ENCODE results near the gene NOL4L.

The NOL4L gene, protein sequence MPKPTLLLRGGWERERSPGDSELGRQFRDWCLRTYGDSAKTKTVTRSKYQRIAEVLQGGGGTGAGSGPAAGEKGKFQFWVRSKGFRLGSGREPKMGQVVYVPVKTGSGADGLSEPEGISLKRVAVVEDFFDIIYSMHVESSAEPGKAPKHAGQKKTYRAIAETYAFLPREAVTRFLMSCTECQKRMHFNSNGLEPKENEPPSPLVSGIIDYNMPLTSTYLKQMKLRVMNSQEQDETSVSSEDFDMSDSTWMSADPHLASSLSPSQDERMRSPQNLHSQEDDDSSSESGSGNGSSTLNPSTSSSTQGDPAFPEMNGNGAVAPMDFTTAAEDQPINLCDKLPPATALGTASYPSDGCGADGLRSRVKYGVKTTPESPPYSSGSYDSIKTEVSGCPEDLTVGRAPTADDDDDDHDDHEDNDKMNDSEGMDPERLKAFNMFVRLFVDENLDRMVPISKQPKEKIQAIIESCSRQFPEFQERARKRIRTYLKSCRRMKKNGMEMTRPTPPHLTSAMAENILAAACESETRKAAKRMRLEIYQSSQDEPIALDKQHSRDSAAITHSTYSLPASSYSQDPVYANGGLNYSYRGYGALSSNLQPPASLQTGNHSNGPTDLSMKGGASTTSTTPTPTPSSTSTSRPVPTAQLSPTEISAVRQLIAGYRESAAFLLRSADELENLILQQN

DNA sequence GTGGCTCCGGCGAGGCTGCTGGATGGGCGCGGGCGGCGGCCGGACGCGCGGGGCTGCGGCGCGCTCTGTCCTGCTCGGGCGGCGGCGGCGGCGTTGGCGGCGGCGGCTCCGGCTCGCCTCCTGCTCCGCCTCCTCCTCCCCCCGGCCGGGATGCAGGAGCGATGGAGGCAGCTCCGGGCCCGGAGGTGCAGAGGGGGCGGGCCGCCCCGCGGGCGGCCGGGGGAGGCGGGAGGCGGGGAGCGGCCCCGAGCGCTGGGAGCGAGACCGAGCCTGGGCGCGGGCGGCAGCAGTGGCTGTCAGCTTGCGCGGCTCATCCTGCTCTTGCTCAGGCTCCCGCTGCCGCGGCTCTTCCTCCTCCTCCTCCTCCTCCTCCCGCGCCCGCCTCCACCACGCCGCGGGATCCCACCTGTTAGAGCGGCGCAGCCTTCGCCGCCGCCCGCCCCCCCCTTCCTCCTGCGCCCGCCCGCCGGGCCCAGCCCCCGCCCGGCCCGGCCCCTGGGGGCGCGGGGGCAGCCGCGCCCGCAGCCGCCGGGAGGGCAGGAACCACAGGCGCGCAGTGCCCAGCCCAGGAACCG is at the start of gene NOL4L:
NOL4L (minus strand) TSS at position 323 of the 575 bp plus-strand sequence. CDS start 443 bp downstream, outside the sequence.
- TF ChIP-seq, protein P1, sequence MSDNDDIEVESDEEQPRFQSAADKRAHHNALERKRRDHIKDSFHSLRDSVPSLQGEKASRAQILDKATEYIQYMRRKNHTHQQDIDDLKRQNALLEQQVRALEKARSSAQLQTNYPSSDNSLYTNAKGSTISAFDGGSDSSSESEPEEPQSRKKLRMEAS (IDR thresholded peaks at IDR 0.05; ENCODE audit: low read depth, low read length) = no peak
- TF ChIP-seq, protein P2, sequence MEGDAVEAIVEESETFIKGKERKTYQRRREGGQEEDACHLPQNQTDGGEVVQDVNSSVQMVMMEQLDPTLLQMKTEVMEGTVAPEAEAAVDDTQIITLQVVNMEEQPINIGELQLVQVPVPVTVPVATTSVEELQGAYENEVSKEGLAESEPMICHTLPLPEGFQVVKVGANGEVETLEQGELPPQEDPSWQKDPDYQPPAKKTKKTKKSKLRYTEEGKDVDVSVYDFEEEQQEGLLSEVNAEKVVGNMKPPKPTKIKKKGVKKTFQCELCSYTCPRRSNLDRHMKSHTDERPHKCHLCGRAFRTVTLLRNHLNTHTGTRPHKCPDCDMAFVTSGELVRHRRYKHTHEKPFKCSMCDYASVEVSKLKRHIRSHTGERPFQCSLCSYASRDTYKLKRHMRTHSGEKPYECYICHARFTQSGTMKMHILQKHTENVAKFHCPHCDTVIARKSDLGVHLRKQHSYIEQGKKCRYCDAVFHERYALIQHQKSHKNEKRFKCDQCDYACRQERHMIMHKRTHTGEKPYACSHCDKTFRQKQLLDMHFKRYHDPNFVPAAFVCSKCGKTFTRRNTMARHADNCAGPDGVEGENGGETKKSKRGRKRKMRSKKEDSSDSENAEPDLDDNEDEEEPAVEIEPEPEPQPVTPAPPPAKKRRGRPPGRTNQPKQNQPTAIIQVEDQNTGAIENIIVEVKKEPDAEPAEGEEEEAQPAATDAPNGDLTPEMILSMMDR (IDR thresholded peaks at IDR 0.05; ENCODE audit: low read depth, low read length) = no peak
- no peak for TF ChIP-seq MYC (IDR thresholded peaks at IDR 0.05; ENCODE audit: low read depth, low read length)
- no peak for TF ChIP-seq POLR2A (IDR thresholded peaks at IDR 0.05; ENCODE audit: extremely low read depth, insufficient read length)
- peak; percentile 67 for DNase-seq (ENCODE audit: low read depth)
- H3K4me3 ChIP-seq (ENCODE audit: low read depth, low read length) = peak within 1 kb of the TSS; percentile 53

DNA sequence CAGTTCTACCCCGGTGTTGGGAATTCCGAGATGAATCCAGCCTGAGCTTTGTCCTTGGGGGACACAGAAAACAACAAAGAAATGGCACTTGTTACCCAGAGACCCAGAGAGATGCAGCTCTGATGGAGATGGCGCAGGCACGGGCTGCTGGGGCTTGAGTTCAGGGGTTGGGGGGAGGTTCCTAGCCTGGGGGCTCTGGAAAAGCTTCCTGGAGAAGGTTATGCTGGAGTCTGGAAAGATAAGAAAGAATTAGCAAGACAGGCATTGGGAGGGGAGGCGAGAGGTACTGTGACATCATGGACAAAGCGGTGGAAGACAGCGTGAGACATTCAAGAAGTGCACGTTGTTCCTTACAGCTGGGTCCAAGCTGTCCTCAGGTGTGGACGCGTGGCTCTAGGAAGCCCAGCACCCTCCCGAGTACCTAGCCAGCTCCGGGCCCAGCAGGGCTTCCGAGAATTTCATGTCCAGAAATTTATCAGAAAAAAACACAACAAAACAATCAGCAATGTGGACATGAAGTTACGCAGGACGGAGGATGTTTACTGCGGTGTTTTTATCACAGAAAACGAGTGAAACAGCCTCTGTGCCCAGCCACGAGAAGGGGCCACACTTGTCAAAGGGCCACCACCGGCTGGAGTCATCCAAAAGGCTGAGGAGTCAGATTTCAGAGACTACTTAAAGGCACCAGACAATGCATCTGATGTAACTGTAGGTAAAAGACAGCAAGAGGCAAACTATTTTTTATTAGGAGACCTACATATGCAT is 49.1 kb upstream of the NOL4L start:
- no peak for DNase-seq (ENCODE audit: low read depth)
- no peak overlapping the region for H3K4me3 ChIP-seq (ENCODE audit: low read depth, low read length)
- TF ChIP-seq, protein P1 (IDR thresholded peaks at IDR 0.05; ENCODE audit: low read depth, low read length) = no peak
- TF ChIP-seq MYC (IDR thresholded peaks at IDR 0.05; ENCODE audit: low read depth, low read length) (no peak), POLR2A (IDR thresholded peaks at IDR 0.05; ENCODE audit: extremely low read depth, insufficient read length) (no peak)
- TF ChIP-seq, protein P2 (IDR thresholded peaks at IDR 0.05; ENCODE audit: low read depth, low read length) = no peak

DNA sequence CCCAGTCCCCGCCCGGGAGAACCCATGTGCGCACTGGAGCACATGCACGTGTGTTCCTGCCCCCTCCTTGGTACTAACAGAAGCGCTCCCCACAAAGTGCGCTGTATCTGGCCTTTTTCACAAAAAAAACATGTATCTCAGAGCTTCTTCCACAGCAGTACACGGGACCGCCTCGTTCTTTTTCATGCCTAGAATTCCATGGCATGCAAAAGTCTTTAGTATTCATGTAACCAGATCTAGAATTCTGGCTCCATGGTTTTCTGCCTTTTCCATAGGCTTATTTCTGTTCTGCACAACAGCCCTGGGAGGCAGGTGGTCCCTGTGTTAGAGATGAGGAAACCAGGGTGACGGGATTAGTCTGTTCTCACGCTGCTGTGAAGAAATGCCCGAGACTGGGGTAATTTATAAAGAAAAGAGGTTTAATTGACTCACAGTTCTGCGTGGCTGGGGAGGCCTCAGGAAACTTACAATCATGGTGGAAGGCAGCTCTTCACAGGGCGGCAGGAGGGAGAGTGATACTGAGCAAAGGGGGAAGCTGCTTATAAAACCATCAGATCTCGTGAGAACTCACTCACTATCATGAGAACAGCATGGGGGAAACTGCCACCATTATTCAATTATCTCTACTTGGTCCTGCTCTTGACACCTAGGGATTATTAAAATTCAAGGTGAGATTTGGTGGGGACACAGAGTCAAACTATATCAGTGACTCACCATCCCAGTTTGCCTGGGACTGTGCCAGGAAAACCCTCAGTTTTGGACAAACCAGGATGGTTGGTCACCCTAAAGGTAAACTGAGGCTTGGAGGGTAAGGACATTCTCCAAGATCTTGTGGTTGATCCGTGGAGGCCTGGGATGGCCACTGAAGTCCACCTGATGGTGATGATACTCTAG is 47.6 kb upstream of the NOL4L start:
- H3K4me3 ChIP-seq (ENCODE audit: low read depth, low read length) = no peak overlapping the region
- DNase-seq (ENCODE audit: low read depth) = no peak
- TF ChIP-seq, protein P2 (IDR thresholded peaks at IDR 0.05; ENCODE audit: low read depth, low read length) = no peak
- TF ChIP-seq, protein P1 (IDR thresholded peaks at IDR 0.05; ENCODE audit: low read depth, low read length) = no peak
- TF ChIP-seq MYC (IDR thresholded peaks at IDR 0.05; ENCODE audit: low read depth, low read length) (no peak), POLR2A (IDR thresholded peaks at IDR 0.05; ENCODE audit: extremely low read depth, insufficient read length) (no peak)

DNA sequence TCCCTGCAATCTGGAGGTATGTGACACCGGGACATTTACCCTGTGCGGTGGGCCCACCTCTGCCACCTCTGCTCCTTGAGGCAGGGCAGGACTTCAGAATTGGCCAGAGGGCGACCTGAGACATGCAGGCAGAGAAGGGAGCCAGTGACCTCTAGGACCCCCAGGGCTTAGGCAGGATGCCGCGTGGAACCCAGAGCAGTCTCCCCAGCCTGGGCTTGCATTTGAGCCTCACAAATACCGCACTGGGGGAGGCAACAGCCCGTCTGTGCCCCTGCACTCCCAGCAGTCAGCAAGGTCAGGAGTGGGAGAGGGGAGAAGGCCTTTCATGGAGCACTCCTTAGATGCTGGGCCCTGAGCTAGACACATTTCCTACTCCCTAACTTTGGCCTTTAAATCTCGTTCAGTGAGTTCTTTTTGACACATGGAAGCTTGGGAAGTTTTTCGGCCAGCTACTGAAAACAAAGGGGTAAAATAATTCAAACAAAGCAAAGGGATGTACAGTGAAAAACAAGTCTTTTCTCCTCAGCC is 46.9 kb upstream of the NOL4L start:
- no peak for TF ChIP-seq POLR2A (IDR thresholded peaks at IDR 0.05; ENCODE audit: extremely low read depth, insufficient read length)
- TF ChIP-seq, protein P2 (IDR thresholded peaks at IDR 0.05; ENCODE audit: low read depth, low read length) = no peak
- TF ChIP-seq, protein P1 (IDR thresholded peaks at IDR 0.05; ENCODE audit: low read depth, low read length) = no peak
- TF ChIP-seq MYC (IDR thresholded peaks at IDR 0.05; ENCODE audit: low read depth, low read length) = no peak
- no peak overlapping the region for H3K4me3 ChIP-seq (ENCODE audit: low read depth, low read length)
- DNase-seq (ENCODE audit: low read depth) = no peak

All from NB4 (cell line).